Measurements from ENCODE around the gene APOC4. TPM values are rescaled to one million over a fixed set of nuclear protein-coding genes. Genes with fewer than 3 reads are reported as not detected.

APOC4 gene
- polyA plus RNA-seq, 1 of the 3 experiments (the other 2 are of a cell fraction) = not detected

DNA sequence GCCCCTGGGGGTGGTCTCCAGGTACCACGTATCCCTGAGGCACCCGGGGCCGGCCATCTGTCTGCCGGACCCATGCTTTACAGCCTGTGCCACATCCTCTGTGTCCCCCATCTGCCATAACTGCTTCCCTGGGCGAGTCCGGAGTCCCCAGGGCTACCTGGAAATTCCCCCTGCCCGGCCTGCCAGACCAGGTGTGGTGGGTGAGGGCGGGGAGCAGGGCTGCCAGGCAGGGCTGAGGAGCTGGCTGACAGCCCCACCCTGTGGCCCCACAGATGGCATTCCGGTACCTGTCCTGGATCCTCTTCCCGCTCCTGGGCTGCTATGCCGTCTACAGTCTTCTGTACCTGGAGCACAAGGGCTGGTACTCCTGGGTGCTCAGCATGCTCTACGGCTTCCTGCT is 48.9 kb downstream of the APOC4 start:
- H3K27me3 ChIP-seq (ENCODE audit: insufficient read depth) = no peaks in the 10 kb centered on the region
- no peaks in the 10 kb centered on the region for H3F3A ChIP-seq (replicated peaks; ENCODE audit: insufficient read depth)
- H3K4me1 ChIP-seq (ENCODE audit: control insufficient read depth in 1 of 2, insufficient read depth in 2 of 2, low read depth in 1 of 2, low read length in 1 of 2) = no peaks in the 10 kb centered on the region
- CTCF ChIA-PET = interaction anchor here (3.4 kb wide), 1 partner anchor 9 kb away, joined by 21 read pairs; the partner anchor contains the start of gene RELB
- H3K4me2 ChIP-seq = no peak overlapping the region
- POLR2A ChIA-PET = no interaction called here
- no peaks in the 10 kb centered on the region for H4K20me1 ChIP-seq (ENCODE audit: insufficient read depth)
- peaks cover 0 to 34% of the 10 kb centered on the region in 2 experiments for H3K36me3 ChIP-seq (replicated peaks in 1 of 2; ENCODE audit: control insufficient read depth in 1 of 2, insufficient read depth in 2 of 2, low read length in 1 of 2)
- H3K9ac ChIP-seq = no peak overlapping the region
- H3K4me3 ChIP-seq (ENCODE audit: low read depth in 2 of 2, low read length in 1 of 2) = no peak overlapping the region
- no peak for DNase-seq
- H3K27ac ChIP-seq (ENCODE audit: low read depth in 2 of 2, low read length in 1 of 2) = no peak overlapping the region
- no peaks in the 10 kb centered on the region for H3K9me3 ChIP-seq
- WGBS (ENCODE audit: low lambda C conversion rate) = 98% methylated on average over 9 of the region's 12 CpGs
- H3K9me2 ChIP-seq = no peaks in the 10 kb centered on the region
- H3K79me2 ChIP-seq (ENCODE audit: insufficient read depth) = no peaks in the 10 kb centered on the region
- TF ChIP-seq RAD21 (IDR thresholded peaks at IDR 0.05; ENCODE audit: low read length) (no peak), JUND (IDR thresholded peaks at IDR 0.05) (no peak), ELF1 (IDR thresholded peaks at IDR 0.05) (no peak), RCOR1 (IDR thresholded peaks at IDR 0.05; ENCODE audit: low read length) (no peak), GABPA (IDR thresholded peaks at IDR 0.05; ENCODE audit: low read depth) (no peak), TAF1 (IDR thresholded peaks at IDR 0.05; ENCODE audit: borderline replicate concordance, low read depth, low read length) (no peak), EP300 (IDR thresholded peaks at IDR 0.05; ENCODE audit: borderline replicate concordance in 1 of 2, low read depth in 1 of 2, low read length in 1 of 2) (no peak), SMC3 (IDR thresholded peaks at IDR 0.05; ENCODE audit: low read depth, low read length) (no peak), FOXM1 (IDR thresholded peaks at IDR 0.05; ENCODE audit: low read depth) (no peak)
- TF ChIP-seq, protein P1, sequence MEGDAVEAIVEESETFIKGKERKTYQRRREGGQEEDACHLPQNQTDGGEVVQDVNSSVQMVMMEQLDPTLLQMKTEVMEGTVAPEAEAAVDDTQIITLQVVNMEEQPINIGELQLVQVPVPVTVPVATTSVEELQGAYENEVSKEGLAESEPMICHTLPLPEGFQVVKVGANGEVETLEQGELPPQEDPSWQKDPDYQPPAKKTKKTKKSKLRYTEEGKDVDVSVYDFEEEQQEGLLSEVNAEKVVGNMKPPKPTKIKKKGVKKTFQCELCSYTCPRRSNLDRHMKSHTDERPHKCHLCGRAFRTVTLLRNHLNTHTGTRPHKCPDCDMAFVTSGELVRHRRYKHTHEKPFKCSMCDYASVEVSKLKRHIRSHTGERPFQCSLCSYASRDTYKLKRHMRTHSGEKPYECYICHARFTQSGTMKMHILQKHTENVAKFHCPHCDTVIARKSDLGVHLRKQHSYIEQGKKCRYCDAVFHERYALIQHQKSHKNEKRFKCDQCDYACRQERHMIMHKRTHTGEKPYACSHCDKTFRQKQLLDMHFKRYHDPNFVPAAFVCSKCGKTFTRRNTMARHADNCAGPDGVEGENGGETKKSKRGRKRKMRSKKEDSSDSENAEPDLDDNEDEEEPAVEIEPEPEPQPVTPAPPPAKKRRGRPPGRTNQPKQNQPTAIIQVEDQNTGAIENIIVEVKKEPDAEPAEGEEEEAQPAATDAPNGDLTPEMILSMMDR (IDR thresholded peaks at IDR 0.05) = no peak
- no peak overlapping the region for H2AFZ ChIP-seq (ENCODE audit: low read depth)

DNA sequence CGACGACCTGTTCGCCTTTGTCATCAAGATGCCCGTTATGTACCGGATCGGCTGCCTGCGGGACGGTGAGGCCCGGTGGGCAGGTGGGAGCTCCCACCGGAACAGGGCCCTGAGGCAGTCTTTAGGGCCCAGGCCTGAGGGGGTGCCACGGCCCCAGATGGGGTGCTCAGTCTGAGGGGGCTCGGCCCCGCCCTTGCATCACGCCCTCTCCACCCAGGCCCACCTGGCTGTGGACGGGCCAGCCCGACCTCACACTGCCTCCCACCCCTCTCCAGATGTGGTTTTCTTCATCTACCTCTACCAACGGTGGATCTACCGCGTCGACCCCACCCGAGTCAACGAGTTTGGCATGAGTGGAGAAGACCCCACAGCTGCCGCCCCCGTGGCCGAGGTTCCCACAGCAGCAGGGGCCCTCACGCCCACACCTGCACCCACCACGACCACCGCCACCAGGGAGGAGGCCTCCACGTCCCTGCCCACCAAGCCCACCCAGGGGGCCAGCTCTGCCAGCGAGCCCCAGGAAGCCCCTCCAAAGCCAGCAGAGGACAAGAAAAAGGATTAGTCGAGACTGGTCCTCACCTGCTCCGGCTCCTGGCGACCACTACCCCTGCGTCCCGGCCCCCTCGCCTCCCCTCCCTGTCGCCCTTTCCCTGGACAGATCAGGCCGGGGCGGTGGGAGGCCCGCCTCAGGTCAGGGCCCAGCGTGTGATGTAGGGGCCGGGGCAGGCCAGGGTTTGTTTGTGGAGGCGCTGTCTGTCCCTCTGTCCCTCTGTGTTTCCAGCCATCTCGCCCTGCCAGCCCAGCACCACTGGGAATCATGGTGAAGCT is 50.5 kb downstream of the APOC4 start:
- H3K4me1 ChIP-seq (ENCODE audit: control insufficient read depth in 1 of 2, insufficient read depth in 2 of 2, low read depth in 1 of 2, low read length in 1 of 2) = no peaks in the 10 kb centered on the region
- ChIA-PET CTCF (interaction anchor here (1.8 kb wide), 1 partner anchor 67 kb away, joined by 7 read pairs; no protein-coding TSS in a partner anchor), POLR2A (no interaction called here)
- H3F3A ChIP-seq (replicated peaks; ENCODE audit: insufficient read depth) = no peaks in the 10 kb centered on the region
- H3K9ac ChIP-seq = no peak overlapping the region
- peaks cover 0 to 24% of the 10 kb centered on the region in 2 experiments for H3K36me3 ChIP-seq (replicated peaks in 1 of 2; ENCODE audit: control insufficient read depth in 1 of 2, insufficient read depth in 2 of 2, low read length in 1 of 2)
- H3K4me2 ChIP-seq = no peak overlapping the region
- H3K27me3 ChIP-seq (ENCODE audit: insufficient read depth) = no peaks in the 10 kb centered on the region
- no peak for DNase-seq
- TF ChIP-seq, protein P2, sequence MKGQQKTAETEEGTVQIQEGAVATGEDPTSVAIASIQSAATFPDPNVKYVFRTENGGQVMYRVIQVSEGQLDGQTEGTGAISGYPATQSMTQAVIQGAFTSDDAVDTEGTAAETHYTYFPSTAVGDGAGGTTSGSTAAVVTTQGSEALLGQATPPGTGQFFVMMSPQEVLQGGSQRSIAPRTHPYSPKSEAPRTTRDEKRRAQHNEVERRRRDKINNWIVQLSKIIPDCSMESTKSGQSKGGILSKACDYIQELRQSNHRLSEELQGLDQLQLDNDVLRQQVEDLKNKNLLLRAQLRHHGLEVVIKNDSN (IDR thresholded peaks at IDR 0.05; ENCODE audit: borderline replicate concordance, low read depth) = no peak
- TF ChIP-seq, protein P3, sequence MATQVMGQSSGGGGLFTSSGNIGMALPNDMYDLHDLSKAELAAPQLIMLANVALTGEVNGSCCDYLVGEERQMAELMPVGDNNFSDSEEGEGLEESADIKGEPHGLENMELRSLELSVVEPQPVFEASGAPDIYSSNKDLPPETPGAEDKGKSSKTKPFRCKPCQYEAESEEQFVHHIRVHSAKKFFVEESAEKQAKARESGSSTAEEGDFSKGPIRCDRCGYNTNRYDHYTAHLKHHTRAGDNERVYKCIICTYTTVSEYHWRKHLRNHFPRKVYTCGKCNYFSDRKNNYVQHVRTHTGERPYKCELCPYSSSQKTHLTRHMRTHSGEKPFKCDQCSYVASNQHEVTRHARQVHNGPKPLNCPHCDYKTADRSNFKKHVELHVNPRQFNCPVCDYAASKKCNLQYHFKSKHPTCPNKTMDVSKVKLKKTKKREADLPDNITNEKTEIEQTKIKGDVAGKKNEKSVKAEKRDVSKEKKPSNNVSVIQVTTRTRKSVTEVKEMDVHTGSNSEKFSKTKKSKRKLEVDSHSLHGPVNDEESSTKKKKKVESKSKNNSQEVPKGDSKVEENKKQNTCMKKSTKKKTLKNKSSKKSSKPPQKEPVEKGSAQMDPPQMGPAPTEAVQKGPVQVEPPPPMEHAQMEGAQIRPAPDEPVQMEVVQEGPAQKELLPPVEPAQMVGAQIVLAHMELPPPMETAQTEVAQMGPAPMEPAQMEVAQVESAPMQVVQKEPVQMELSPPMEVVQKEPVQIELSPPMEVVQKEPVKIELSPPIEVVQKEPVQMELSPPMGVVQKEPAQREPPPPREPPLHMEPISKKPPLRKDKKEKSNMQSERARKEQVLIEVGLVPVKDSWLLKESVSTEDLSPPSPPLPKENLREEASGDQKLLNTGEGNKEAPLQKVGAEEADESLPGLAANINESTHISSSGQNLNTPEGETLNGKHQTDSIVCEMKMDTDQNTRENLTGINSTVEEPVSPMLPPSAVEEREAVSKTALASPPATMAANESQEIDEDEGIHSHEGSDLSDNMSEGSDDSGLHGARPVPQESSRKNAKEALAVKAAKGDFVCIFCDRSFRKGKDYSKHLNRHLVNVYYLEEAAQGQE (IDR thresholded peaks at IDR 0.05; ENCODE audit: low read depth, low read length) = no peak
- TF ChIP-seq RXRA (IDR thresholded peaks at IDR 0.05; ENCODE audit: borderline replicate concordance, low read depth) = no peak
- no peak for TF ChIP-seq EP300 (IDR thresholded peaks at IDR 0.05; ENCODE audit: borderline replicate concordance in 1 of 2, low read depth in 1 of 2, low read length in 1 of 2)
- TF ChIP-seq, protein P4, sequence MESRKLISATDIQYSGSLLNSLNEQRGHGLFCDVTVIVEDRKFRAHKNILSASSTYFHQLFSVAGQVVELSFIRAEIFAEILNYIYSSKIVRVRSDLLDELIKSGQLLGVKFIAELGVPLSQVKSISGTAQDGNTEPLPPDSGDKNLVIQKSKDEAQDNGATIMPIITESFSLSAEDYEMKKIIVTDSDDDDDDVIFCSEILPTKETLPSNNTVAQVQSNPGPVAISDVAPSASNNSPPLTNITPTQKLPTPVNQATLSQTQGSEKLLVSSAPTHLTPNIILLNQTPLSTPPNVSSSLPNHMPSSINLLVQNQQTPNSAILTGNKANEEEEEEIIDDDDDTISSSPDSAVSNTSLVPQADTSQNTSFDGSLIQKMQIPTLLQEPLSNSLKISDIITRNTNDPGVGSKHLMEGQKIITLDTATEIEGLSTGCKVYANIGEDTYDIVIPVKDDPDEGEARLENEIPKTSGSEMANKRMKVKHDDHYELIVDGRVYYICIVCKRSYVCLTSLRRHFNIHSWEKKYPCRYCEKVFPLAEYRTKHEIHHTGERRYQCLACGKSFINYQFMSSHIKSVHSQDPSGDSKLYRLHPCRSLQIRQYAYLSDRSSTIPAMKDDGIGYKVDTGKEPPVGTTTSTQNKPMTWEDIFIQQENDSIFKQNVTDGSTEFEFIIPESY (IDR thresholded peaks at IDR 0.05; ENCODE audit: borderline replicate concordance, low read depth) = no peak
- no peak for TF ChIP-seq TCF12 (IDR thresholded peaks at IDR 0.05)
- TF ChIP-seq FOXM1 (IDR thresholded peaks at IDR 0.05; ENCODE audit: low read depth) = no peak
- no peak for TF ChIP-seq MXI1 (IDR thresholded peaks at IDR 0.05; ENCODE audit: low read depth, low read length)
- TF ChIP-seq RFX5 (IDR thresholded peaks at IDR 0.05; ENCODE audit: low read length) = no peak
- H3K9me2 ChIP-seq = no peaks in the 10 kb centered on the region
- no peaks in the 10 kb centered on the region for H3K79me2 ChIP-seq (ENCODE audit: insufficient read depth)
- H3K4me3 ChIP-seq (ENCODE audit: low read depth in 2 of 2, low read length in 1 of 2) = no peak overlapping the region
- no peaks in the 10 kb centered on the region for H4K20me1 ChIP-seq (ENCODE audit: insufficient read depth)
- 95% methylated on average over 31 of the region's 44 CpGs for WGBS (ENCODE audit: low lambda C conversion rate)
- no peaks in the 10 kb centered on the region for H3K9me3 ChIP-seq
- no peak overlapping the region for H2AFZ ChIP-seq (ENCODE audit: low read depth)
- no peak overlapping the region for H3K27ac ChIP-seq (ENCODE audit: low read depth in 2 of 2, low read length in 1 of 2)

Data from SK-N-SH (cell line).